Measurements from ENCODE around the gene CCSER1.

The CCSER1 gene

GRCh38 chr4:90198086-90198847 is 71.1 kb downstream of the CCSER1 start:
- DNase-seq = no peak

- DNase-seq = no peak
Observed at GRCh38 chr4:90207887-90208454, 80.8 kb downstream of the CCSER1 start.

GRCh38 chr4:90209922-90210321 is 82.7 kb downstream of the CCSER1 start:
- no peak for DNase-seq

DNA sequence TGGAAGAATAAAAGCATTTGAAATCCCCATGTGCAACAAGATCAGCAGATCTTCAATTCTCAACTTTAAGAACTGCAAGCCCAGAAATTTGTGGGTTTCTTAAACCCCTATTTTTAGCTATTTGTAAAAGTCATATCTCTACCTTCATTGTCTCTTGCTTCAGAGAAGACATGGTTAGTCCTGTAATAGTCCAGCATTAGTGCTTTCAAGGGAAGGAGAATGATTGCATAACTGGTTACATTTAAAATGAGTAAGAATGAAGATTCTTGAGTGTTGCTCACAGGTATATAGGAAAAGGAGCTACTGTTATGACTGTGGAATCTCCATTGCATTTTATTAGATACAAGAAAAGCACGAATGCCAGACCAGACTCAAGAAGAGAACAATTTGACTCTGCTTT is 84.0 kb downstream of the CCSER1 start:
- DNase-seq = no peak

GRCh38 chr4:90215286-90215685 is 88.1 kb downstream of the CCSER1 start:
- no peak for DNase-seq

GRCh38 chr4:90219822-90220221 is 92.6 kb downstream of the CCSER1 start:
- DNase-seq = no peak

GRCh38 chr4:90220459-90220858 is 93.3 kb downstream of the CCSER1 start:
- no peak for DNase-seq

- DNase-seq = no peak
Observed at GRCh38 chr4:90226734-90227133, 99.5 kb downstream of the CCSER1 start.

DNA sequence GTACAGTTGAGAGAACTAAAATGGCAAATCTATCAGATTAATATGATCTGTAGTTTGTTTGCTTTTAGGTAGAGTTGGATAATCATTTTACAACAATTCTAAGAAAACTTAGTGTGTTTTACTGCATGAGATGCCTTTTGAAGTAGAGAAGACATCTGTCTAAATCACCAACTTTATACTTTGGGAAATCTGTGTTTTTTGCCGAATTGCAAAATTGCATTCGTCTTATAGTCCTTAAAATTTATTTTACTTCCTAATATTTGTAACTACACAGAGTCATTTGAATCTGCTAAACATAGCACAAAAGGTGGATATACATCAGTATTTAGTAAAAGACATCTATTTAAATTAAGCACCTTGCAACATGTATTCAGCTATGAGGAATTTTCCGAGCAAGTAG is 100.0 kb downstream of the CCSER1 start:
- no peak for DNase-seq

DNA sequence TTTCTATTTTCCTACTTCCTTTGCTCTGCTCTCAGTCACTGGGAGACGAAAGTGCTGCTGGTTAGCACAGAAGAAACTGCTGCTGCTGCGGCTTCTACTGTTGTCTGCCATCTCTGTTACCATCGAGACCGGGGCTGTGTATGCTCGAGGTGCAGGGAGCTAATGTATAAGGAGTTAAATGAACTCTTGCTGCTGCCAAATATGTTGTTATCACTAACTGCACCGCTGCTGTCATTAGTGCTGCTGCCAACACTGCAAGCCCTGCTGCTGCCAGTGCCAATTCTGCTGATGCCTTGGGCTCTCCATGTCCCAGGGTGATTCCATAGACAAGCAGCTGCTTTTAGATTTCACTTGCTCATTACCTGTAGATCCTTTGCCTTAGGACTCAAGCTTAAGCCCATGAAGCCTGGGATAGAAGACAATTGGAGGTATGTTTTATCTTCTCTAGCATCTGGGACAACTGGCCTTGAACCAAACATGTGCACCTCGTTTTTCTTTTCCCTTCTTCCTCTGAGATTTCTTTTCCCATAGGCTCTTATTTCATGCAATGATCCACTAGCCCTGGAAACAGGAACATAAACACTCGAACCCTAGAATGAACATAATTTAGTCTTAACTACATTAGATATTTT is 107.8 kb downstream of the CCSER1 start:
- no peak for DNase-seq

DNA sequence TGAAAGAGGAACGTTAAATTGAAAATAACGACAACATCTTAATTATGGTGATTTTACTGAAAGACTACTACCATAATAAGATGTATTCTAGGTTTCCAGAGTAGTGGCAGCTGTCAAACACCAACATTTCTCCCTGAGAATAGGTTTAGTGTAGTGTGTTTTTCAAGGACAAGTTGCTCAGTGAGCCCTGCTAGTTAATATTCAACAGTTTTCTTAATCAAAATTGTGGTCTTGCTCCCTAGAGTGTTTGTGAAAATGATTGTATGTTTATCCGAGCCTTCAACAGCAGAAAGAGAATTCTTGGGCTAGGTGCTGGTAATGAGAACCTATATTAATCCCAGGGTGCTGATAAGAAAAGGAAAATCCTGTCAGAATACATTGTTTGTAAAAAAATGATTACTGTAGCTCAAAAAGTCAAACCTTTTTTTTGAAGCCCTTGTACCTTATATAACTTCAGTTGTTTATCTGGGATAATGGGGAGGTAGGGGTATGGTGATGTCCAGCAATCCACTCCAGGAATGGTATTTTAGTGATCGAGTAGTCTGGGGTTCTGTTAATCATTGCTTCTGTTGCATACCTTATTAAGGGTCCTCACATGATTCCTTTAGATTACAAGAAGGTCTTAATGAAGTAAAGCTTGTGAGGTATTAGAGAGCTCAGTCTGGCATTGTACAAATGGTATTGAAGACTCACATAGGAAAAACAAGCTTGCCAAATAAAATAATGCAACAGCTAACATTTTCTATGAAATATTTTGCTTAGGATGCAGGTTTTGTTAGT is 110.7 kb downstream of the CCSER1 start:
- DNase-seq = no peak

- DNase-seq = no peak
Observed at GRCh38 chr4:90240333-90240732, 113.1 kb downstream of the CCSER1 start.

DNA sequence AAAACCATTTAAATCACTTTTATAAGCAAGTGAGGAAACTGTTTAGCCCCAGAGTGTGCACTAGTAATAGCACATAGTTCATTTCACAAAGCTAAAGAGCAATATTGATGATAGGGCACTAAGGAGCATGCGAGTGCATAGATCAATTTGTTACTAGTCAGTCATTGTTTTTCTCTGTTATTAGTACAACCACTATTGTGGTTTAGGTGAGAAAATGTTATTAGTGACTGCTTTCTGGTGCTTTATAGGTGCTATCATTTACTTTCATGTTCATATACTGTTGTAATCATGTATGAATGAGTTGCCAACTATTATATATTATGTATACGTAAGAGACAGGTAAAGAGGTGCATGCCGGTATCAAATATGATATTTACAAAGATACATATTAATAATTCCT is 113.8 kb downstream of the CCSER1 start:
- no peak for DNase-seq

GRCh38 chr4:90245837-90246236 is 118.6 kb downstream of the CCSER1 start:
- no peak for DNase-seq

DNA sequence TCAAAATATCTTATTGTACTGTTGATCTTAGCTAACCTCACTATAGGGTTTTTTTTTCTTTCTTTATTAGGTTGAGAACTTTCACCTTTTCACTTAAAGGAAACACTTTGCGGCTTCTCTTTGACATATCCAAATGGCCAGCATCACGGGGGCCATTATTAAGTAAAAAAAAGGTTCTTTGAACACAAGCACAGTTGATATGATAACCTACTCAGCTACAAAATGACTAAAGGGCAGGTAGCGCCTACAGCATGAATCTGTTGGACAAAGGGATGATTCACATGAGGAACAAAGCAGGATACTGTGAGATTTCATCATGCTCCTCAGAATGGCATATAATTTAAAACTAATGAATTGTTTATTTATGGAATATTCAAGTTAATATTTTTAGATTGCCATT is 119.6 kb downstream of the CCSER1 start:
- no peak for DNase-seq

GRCh38 chr4:90254357-90254756 is 127.2 kb downstream of the CCSER1 start:
- DNase-seq = no peak

GRCh38 chr4:90274175-90274574 is 147.0 kb downstream of the CCSER1 start:
- no peak for DNase-seq

DNA sequence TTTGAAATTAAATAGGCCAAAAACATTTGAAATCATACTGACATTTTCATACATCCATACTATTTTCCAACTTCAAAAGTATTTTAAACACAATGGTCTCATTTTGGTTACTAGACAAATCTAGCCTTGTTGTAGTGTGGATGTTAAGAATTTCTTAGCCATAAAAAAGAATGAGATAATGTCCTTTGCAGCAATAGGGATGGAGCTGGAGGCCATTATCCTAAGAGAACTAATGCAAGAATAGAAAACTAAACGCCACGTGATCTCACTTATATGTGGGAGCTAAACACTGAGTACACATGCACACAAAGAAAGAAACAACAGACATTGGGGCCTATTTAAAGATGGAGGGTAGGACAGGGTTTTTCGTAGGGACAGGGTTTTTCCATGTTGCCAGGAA is 153.8 kb downstream of the CCSER1 start:
- DNase-seq = no peak

- DNase-seq = no peak
Observed at GRCh38 chr4:90281541-90282355, 154.6 kb downstream of the CCSER1 start.

- DNase-seq = no peak
Observed at GRCh38 chr4:90290345-90290744, 163.2 kb downstream of the CCSER1 start.

GRCh38 chr4:90292438-90292837 is 165.2 kb downstream of the CCSER1 start:
- no peak for DNase-seq

GRCh38 chr4:90293320-90293719 is 166.1 kb downstream of the CCSER1 start:
- DNase-seq = no peak

DNA sequence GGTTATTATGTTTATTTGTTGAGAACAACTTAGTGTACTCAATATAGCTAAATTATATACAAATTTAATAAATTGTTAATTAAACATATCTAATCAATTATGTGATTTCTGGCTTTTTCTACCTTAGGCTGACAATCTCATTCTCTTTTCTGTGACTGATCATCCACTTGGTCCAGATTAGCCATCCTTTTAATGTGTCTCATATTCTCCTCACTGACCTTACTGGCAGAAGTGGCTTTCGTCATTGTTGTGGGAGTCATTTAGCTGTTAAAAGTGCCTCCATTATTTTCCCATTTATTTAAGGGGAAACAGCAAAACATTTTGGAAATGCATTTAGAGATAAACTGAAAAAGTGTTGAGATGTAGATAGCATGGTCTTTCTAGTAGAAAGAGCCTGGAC is 172.2 kb downstream of the CCSER1 start:
- no peak for DNase-seq
